Sigmoid colon (tissue), 7 donors: ENCODE data around the gene CDKN2B. TPM values are rescaled to one million over a fixed set of nuclear protein-coding genes. Genes with fewer than 3 reads are reported as not detected.

Source experiments
- DNase-seq: peaks from one replicate; pipeline ENCODE4 v3.0.0-alpha.2; 2019
- H3K27ac ChIP-seq, 4 donors: fragments of 200-600 bp; sonication (generic); one replicate each; pipeline ENCODE4 v1.5.1; 2016 to 2019; ENCODE audit warnings: mild to moderate bottlenecking in 1 of 4
- H3K27me3 ChIP-seq, 3 donors: fragments of 200-600 bp; sonication (generic); one replicate each; pipeline ENCODE4 v1.5.1; 2019; ENCODE audit warnings: mild to moderate bottlenecking in 1 of 3
- H3K36me3 ChIP-seq, 4 donors: fragments of 200-600 bp; sonication (generic); one replicate each; pipeline ENCODE4 v1.5.1; 2016 to 2019
- H3K4me1 ChIP-seq, 4 donors: fragments of 200-600 bp; sonication (generic); one replicate each; pipeline ENCODE4 v1.5.1; 2017 to 2019
- H3K4me3 ChIP-seq, 4 donors: fragments of 200-600 bp; sonication (generic); one replicate each; pipeline ENCODE4 v1.5.1; 2017 to 2019; ENCODE audit warnings: mild to moderate bottlenecking in 2 of 4, moderate library complexity in 1 of 4
- H3K9me3 ChIP-seq, 4 donors: fragments of 200-600 bp in 3 of 4; sonication (generic) in 3 of 4; one replicate each; pipeline versions ENCODE4 v1.5.1 to v1.6.1; 2013 to 2019
- CTCF ChIP-seq, 4 experiments: fragments of 450-650 bp in 3 of 4; fragments of 200-600 bp in 1 of 4; IDR thresholded peaks; one replicate each; pipeline ENCODE4 v1.5.1; 2016 to 2019; ENCODE audit warnings: antibody characterized with exemption in 4 of 4, mild to moderate bottlenecking in 3 of 4, moderate library complexity in 2 of 4
- EP300 ChIP-seq, 4 donors: sonication (generic); formaldehyde crosslinking; IDR thresholded peaks; one replicate each; pipeline ENCODE4 v1.6.1; 2017; ENCODE audit warnings: antibody characterized with exemption in 4 of 4
- POLR2A ChIP-seq, 2 donors: fragments of 450-650 bp; IDR thresholded peaks; one replicate each; pipeline ENCODE4 v1.6.1; 2016; ENCODE audit warnings: antibody characterized with exemption in 2 of 2, mild to moderate bottlenecking in 2 of 2, moderate library complexity in 2 of 2
- POLR2AphosphoS5 ChIP-seq, 4 donors: sonication (generic); formaldehyde crosslinking; IDR thresholded peaks; one replicate each; pipeline ENCODE4 v1.6.1; 2017; ENCODE audit warnings: antibody characterized with exemption in 4 of 4
- WGBS, 2 donors: extraction: QIAGEN DNeasy Blood & Tissue Kit; methylation state at CpG; one replicate each; pipeline ENCODE4 v1.1.7; 2013; 5-methylcytosine and 5-hydroxymethylcytosine counted together
- intact Hi-C: fragments of 100-400 bp; cut with DNase I; formaldehyde crosslinking; loops from one replicate; pipeline ENCODE4 v1.15.1; 2023
- polyA plus RNA-seq, 3 donors: library from polyadenylated mRNA; stranded (reverse); fragments of 200-250 nt; gene quantifications; one replicate each; pipeline ENCODE4 v1.2.3, GENCODE V29; 2013
- total RNA-seq, 4 donors: library from RNA; depleted of rRNA; stranded (reverse); fragments of >200 nt; gene quantifications; one replicate each; pipeline ENCODE4 v1.1.0, GENCODE V29; 2016
- donor health status: healthy with polysubstance abuse.
- donor health status: Bipolar disorder and iron deficiency.
- donor health status: healthy.

Gene CDKN2B
- total and polyA plus RNA-seq, 7 donors, result 3.0 to 124 (median 6.1) TPM

- Histone ChIP-seq H3K36me3 (no peaks in the 10 kb centered on the region), H3K4me3 (no peak overlapping the region), H3K27ac (no peak overlapping the region), H3K4me1 (no peaks in the 10 kb centered on the region), H3K27me3 (peaks cover 0 to 5% (median 0%) of the 10 kb centered on the region in 3 donors), H3K9me3 (no peaks in the 10 kb centered on the region)
- intact Hi-C loops, result no loop called here
- no peak for DNase-seq
- TF ChIP-seq CTCF (IDR thresholded peaks at IDR 0.05) (no peak), POLR2A (IDR thresholded peaks at IDR 0.05) (no peak), POLR2AphosphoS5 (IDR thresholded peaks at IDR 0.05) (no peak), EP300 (IDR thresholded peaks at IDR 0.05) (no peak)
- WGBS, 2 donors, result 91 to 95% methylated on average over 2 of the region's 2 CpGs
These were observed 38.5 kb upstream of the CDKN2B start for GRCh38 chr9:22047596-22047995.

DNA sequence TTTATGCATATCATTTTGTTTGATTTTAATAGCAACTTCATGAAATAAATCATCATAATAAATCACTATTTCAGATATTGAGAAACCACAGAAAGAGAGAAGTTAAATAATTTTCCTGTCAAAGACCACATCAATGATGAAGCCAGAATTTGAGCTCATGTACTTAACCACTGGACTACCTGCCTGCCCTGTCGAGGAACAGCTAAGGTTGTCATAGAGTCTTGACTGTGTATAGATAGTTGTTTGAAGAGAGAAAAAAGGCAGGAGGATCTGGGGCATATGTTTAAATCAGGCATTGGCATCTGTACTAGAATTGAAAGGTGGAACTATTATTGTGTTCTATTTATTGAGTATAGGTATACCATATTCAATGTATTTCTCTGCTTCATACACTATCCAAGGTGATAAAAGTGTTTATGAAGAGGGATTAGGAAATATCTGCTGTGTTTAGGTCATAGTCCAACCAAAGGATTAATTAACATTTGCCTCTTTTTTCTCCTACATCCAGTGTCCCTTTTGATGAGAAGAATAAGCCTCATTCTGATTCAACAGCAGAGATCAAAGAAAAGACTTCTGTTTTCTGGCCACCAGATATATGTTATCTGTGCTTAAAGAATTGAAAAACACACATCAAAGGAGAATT, 37.3 kb upstream of the CDKN2B start:
- 54 to 88% methylated on average over 1 of the region's 1 CpG for WGBS, 2 donors
- no peak overlapping the region for H3K4me3 ChIP-seq
- H3K27ac ChIP-seq, result no peak overlapping the region
- no peaks in the 10 kb centered on the region for H3K9me3 ChIP-seq
- peaks cover 0 to 5% (median 0%) of the 10 kb centered on the region in 3 donors for H3K27me3 ChIP-seq
- H3K36me3 ChIP-seq, result no peaks in the 10 kb centered on the region
- TF ChIP-seq POLR2AphosphoS5 (IDR thresholded peaks at IDR 0.05) (no peak), POLR2A (IDR thresholded peaks at IDR 0.05) (no peak), CTCF (IDR thresholded peaks at IDR 0.05) (no peak), EP300 (IDR thresholded peaks at IDR 0.05) (no peak)
- DNase-seq, result no peak
- no peaks in the 10 kb centered on the region for H3K4me1 ChIP-seq
- intact Hi-C loops, result no loop called here

DNA sequence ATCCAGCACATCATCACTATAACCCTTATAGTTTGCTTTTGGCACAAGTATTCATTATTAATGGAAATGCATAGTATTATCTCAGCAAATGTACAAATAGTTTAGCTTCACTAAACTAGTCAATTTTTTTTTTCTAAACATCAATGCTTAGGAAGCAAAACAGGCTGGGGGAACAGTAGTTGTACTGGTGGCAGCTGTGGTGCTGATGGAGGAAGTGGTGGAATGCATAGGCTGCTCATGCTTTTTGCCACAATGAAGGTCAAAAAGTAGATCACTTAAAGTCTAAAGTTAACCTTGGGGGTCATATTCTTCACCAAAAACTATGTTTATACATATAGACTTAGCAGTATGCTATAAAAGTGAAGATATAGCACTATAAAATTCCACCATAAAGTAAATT, 36.3 kb upstream of the CDKN2B start:
- Histone ChIP-seq H3K9me3 (no peaks in the 10 kb centered on the region), H3K4me3 (no peak overlapping the region), H3K4me1 (no peaks in the 10 kb centered on the region), H3K36me3 (no peaks in the 10 kb centered on the region), H3K27me3 (peaks cover 0 to 5% (median 0%) of the 10 kb centered on the region in 3 donors), H3K27ac (no peak overlapping the region)
- no peak for DNase-seq
- TF ChIP-seq POLR2AphosphoS5 (IDR thresholded peaks at IDR 0.05) (no peak), CTCF (IDR thresholded peaks at IDR 0.05) (no peak), EP300 (IDR thresholded peaks at IDR 0.05) (no peak), POLR2A (IDR thresholded peaks at IDR 0.05) (no peak)
- intact Hi-C loops, result no loop called here

- Histone ChIP-seq H3K4me3 (no peak overlapping the region), H3K27ac (no peak overlapping the region), H3K4me1 (no peaks in the 10 kb centered on the region), H3K9me3 (no peaks in the 10 kb centered on the region), H3K36me3 (no peaks in the 10 kb centered on the region), H3K27me3 (peaks cover 0 to 5% (median 0%) of the 10 kb centered on the region in 3 donors)
- TF ChIP-seq POLR2A (IDR thresholded peaks at IDR 0.05), result no peak
- no peak for TF ChIP-seq POLR2AphosphoS5 (IDR thresholded peaks at IDR 0.05)
- no peak for TF ChIP-seq CTCF (IDR thresholded peaks at IDR 0.05)
- TF ChIP-seq EP300 (IDR thresholded peaks at IDR 0.05), result no peak
- intact Hi-C loops, result no loop called here
- DNase-seq, result no peak
These were observed 35.5 kb upstream of the CDKN2B start for GRCh38 chr9:22044583-22044982.

GRCh38 chr9:22043928-22044327, 34.8 kb upstream of the CDKN2B start:
- Histone ChIP-seq H3K27ac (no peak overlapping the region), H3K36me3 (no peaks in the 10 kb centered on the region), H3K27me3 (peaks cover 0 to 5% (median 0%) of the 10 kb centered on the region in 3 donors), H3K4me3 (no peak overlapping the region), H3K4me1 (no peaks in the 10 kb centered on the region), H3K9me3 (no peaks in the 10 kb centered on the region)
- intact Hi-C loops, result no loop called here
- TF ChIP-seq CTCF (IDR thresholded peaks at IDR 0.05) (no peak), POLR2A (IDR thresholded peaks at IDR 0.05) (no peak), EP300 (IDR thresholded peaks at IDR 0.05) (no peak), POLR2AphosphoS5 (IDR thresholded peaks at IDR 0.05) (no peak)
- no peak for DNase-seq
- WGBS, 2 donors, result 55 to 81% methylated on average over 3 of the region's 3 CpGs
